Measurements from ENCODE around the gene PSMC5. TPM values are rescaled to one million over a fixed set of nuclear protein-coding genes. Genes with fewer than 3 reads are reported as not detected.

The PSMC5 gene
- total RNA-seq, 3 donors from 2014 or later, result 98.3 to 110 (median 104) TPM

DNA sequence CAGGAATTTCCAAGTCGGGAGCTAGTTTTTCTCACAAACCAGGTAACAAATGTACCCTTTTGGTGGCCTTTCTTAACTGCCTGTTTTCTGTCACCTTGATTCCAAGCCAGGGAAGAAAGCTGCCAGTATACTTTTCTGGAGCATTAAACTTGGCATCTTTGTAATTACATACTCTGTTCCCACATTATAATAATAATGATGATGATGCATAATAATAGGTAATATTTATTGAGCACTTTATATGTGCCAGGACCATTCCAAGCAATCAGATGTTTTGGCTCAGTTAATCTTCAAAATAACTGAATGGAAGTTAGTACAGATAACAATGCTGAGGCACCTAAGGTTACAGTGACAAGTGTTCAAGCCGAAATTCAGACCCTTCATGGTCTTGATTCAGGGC is 11.1 kb upstream of the PSMC5 start:
- Histone ChIP-seq H3K4me1 (no peaks in the 10 kb centered on the region), H3K4me3 (no peak overlapping the region), H3K9me3 (no peaks in the 10 kb centered on the region), H3K27ac (no peak overlapping the region), H3K27me3 (no peaks in the 10 kb centered on the region), H3K36me3 (peaks cover 40% of the 10 kb centered on the region)
- no peak for DNase-seq (ENCODE audit: low spot score in 2 of 2)
- intact Hi-C loops (cut with DNase I; ENCODE audit: low total_unique reads), result no loop called here
- no peak for TF ChIP-seq POLR2AphosphoS5 (IDR thresholded peaks at IDR 0.05)
- no peak for TF ChIP-seq POLR2A (IDR thresholded peaks at IDR 0.05)
- TF ChIP-seq, protein P1, sequence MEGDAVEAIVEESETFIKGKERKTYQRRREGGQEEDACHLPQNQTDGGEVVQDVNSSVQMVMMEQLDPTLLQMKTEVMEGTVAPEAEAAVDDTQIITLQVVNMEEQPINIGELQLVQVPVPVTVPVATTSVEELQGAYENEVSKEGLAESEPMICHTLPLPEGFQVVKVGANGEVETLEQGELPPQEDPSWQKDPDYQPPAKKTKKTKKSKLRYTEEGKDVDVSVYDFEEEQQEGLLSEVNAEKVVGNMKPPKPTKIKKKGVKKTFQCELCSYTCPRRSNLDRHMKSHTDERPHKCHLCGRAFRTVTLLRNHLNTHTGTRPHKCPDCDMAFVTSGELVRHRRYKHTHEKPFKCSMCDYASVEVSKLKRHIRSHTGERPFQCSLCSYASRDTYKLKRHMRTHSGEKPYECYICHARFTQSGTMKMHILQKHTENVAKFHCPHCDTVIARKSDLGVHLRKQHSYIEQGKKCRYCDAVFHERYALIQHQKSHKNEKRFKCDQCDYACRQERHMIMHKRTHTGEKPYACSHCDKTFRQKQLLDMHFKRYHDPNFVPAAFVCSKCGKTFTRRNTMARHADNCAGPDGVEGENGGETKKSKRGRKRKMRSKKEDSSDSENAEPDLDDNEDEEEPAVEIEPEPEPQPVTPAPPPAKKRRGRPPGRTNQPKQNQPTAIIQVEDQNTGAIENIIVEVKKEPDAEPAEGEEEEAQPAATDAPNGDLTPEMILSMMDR (IDR thresholded peaks at IDR 0.05), result no peak

DNA sequence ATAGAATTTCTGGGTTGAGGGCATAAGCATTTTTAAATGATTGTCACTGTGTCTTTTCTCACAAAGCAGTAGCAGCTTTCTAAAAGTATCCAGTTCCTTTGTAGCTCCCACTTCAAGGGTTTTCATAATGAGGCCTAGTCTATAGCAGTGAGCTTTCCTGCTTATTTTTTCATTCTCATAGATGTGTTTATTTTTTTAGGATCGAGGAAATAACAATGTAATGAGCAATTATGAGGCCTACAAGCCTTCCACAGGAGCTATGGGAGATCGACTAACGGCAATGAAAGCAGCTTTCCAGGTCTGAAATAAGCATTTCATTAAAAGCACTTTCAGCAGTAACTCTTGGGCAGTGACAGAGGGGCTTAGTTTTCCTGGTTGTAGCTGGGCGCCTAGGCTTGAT is 10.6 kb upstream of the PSMC5 start:
- TF ChIP-seq POLR2AphosphoS5 (IDR thresholded peaks at IDR 0.05) (no peak), POLR2A (IDR thresholded peaks at IDR 0.05) (no peak)
- TF ChIP-seq, protein P1 (IDR thresholded peaks at IDR 0.05), result no peak
- H3K27ac ChIP-seq, result no peak overlapping the region
- H3K27me3 ChIP-seq, result no peaks in the 10 kb centered on the region
- intact Hi-C loops (cut with DNase I; ENCODE audit: low total_unique reads), result no loop called here
- peaks cover 43% of the 10 kb centered on the region for H3K36me3 ChIP-seq
- H3K4me3 ChIP-seq, result no peak overlapping the region
- H3K4me1 ChIP-seq, result no peaks in the 10 kb centered on the region
- H3K9me3 ChIP-seq, result no peaks in the 10 kb centered on the region
- DNase-seq (ENCODE audit: low spot score in 2 of 2), result no peak

DNA sequence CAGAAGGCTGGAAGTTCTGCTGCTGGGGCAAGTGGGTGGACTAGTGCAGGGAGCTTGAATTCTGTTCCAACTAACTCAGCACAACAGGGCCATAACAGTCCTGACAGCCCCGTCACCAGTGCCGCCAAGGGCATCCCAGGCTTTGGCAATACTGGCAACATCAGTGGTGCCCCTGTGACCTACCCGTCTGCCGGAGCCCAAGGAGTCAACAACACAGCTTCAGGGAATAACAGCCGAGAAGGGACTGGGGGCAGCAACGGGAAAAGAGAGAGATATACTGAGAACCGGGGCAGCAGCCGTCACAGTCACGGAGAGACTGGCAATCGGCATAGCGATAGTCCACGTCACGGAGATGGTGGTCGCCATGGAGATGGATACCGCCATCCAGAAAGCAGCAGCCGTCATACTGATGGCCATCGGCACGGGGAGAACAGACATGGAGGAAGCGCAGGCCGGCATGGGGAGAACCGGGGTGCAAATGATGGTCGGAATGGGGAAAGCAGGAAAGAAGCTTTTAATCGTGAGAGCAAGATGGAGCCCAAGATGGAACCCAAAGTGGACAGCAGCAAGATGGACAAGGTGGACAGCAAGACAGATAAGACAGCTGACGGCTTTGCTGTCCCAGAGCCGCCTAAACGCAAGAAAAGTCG is 9.4 kb upstream of the PSMC5 start:
- Histone ChIP-seq H3K4me1 (no peaks in the 10 kb centered on the region), H3K4me3 (no peak overlapping the region), H3K27me3 (no peaks in the 10 kb centered on the region), H3K27ac (no peak overlapping the region), H3K9me3 (no peaks in the 10 kb centered on the region), H3K36me3 (peaks cover 36% of the 10 kb centered on the region)
- intact Hi-C loops (cut with DNase I; ENCODE audit: low total_unique reads), result no loop called here
- no peak for DNase-seq (ENCODE audit: low spot score in 2 of 2)
- TF ChIP-seq, protein P1 (IDR thresholded peaks at IDR 0.05), result no peak
- TF ChIP-seq POLR2A (IDR thresholded peaks at IDR 0.05) (no peak), POLR2AphosphoS5 (IDR thresholded peaks at IDR 0.05) (no peak)

DNA sequence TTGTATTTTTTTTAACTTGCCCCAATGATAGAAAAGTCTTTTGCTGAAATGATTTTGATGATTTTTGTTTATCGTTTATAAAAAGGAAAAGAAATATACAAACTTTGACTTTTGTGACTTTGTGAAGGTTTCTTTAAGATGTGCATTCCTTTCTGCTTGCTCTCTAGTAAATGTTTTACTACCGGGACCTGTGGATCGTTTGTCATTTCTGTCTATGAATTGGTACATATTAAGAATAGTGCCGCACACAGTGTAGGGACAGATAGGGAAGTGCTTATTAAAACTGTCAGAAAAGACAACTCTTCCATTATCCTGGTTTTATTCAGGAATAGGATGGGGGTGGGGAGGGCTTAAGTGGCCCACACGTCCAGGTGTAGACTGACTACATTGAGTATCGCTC is 8.1 kb upstream of the PSMC5 start:
- Histone ChIP-seq H3K27me3 (no peaks in the 10 kb centered on the region), H3K9me3 (no peaks in the 10 kb centered on the region), H3K4me1 (no peaks in the 10 kb centered on the region), H3K36me3 (peaks cover 31% of the 10 kb centered on the region), H3K27ac (peak overlapping the region in 1 of 2 donors; percentile 49), H3K4me3 (no peak overlapping the region)
- TF ChIP-seq, protein P1 (IDR thresholded peaks at IDR 0.05), result no peak
- TF ChIP-seq POLR2A (IDR thresholded peaks at IDR 0.05), result no peak
- no peak for TF ChIP-seq POLR2AphosphoS5 (IDR thresholded peaks at IDR 0.05)
- no peak for DNase-seq (ENCODE audit: low spot score in 2 of 2)
- intact Hi-C loops (cut with DNase I; ENCODE audit: low total_unique reads), result no loop called here

DNA sequence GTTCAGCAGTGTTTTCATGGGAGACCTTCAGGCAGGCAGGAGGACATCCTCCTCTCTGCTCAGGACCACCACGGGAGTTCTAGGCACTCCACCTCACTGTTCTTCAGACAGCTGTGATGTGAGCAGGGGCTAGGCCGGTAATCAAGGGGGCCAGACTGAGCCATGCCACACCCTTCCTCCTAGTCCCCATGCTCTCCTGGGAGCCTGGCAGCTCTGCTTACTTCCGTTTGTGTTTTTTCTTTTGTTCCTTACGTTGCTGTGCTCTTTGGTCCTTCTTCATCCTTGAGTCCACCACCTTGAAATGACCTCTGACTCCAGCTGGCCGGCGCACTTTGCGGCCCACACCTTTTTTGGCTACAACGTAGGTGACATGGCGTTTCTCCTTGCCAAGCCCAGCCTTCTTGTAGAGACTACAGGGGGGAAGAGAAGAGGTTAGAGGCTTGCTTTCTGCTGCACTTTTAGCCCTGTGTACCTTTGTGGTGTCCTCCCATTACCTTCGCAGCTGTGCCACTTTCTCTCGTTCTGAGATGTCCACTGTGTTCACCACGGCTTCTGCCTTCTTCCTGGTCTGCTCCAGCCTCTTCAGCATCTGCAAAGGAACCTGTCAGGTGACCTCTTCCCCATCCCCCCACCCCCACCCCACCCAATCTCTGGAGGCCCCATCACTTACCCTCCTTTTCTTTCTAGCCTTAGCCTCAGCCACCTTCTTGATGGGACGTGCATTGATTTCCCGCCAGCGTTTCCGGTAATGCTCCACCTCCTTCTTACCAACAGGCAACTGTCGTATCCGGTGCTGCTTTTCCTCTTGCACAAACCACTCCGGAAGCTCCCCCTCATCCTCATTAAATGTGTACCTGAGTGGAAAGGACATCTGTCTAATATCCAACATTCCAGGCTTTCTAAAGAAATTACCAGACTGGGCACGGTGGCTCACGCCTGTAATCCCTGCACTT is 7.4 kb upstream of the PSMC5 start:
- intact Hi-C loops (cut with DNase I; ENCODE audit: low total_unique reads), result no loop called here

More for the DNA sequence above, 7.4 kb upstream of the PSMC5 start:
- no peaks in the 10 kb centered on the region for H3K27me3 ChIP-seq
- TF ChIP-seq, protein P1 (IDR thresholded peaks at IDR 0.05), result no peak
- no peak for TF ChIP-seq POLR2AphosphoS5 (IDR thresholded peaks at IDR 0.05)
- no peak for TF ChIP-seq POLR2A (IDR thresholded peaks at IDR 0.05)
- H3K36me3 ChIP-seq, result peaks cover 31% of the 10 kb centered on the region
- H3K9me3 ChIP-seq, result no peaks in the 10 kb centered on the region
- DNase-seq (ENCODE audit: low spot score in 2 of 2), result no peak
- no peaks in the 10 kb centered on the region for H3K4me1 ChIP-seq
- peak overlapping the region; percentile 17 to 49 for H3K27ac ChIP-seq
- no peak overlapping the region for H3K4me3 ChIP-seq

Measured in breast epithelium (tissue), 4 donors.